Measurements from ENCODE around the gene LGALS1. TPM values are rescaled to one million over a fixed set of nuclear protein-coding genes. Genes with fewer than 3 reads are reported as not detected.
A peak's percentile ranks its signal among the peaks of the same experiment; 100 is the strongest.

LGALS1 gene
- total RNA-seq, 2 donors from 2014 or later, result 10.4 to 16.0 TPM

DNA sequence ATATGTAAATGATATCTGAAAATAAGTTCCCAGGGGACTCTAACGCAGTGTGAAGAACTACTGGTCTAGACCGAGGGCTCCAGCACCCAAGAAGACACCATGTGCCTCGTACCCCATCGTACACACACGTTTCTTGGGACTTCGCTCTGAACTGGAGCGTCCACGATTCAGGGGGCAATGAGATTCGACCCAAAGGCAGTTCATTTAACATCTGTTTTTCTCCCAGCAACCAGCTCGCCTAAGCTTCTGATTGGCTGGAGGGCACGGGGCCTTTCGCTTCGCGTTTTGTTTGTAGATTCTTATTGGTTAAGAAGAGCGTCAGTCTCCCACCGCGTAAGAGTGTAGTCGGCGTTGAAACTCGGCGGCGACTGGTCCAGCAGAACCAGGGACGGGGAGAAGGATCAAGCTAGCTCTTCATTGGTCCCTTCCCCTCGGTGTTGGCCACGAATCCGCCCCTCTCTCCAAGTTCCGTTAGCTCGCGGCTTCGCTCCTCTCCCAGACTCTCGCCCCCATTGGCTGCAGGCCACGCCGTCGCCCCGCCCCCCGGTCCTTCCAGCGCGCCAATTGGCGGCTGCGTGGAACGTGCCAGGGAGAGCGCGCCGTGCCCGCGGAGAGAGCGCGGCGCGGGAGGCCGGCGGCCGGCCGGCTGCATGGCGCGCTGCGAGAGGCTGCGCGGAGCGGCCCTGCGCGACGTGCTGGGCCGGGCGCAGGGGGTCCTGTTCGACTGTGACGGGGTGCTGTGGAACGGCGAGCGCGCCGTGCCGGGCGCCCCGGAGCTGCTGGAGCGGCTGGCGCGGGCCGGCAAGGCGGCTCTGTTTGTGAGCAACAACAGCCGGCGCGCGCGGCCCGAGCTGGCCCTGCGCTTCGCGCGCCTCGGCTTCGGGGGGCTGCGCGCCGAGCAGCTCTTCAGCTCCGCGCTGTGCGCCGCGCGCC is 17.0 kb upstream of the LGALS1 start, which contains the start of gene PDXP:
Gene PDXP, plus strand, starts transcription at position 591 of the 933 bp plus-strand sequence. Its CDS starts 60 bp downstream, at position 651.
- TF ChIP-seq, protein P1, sequence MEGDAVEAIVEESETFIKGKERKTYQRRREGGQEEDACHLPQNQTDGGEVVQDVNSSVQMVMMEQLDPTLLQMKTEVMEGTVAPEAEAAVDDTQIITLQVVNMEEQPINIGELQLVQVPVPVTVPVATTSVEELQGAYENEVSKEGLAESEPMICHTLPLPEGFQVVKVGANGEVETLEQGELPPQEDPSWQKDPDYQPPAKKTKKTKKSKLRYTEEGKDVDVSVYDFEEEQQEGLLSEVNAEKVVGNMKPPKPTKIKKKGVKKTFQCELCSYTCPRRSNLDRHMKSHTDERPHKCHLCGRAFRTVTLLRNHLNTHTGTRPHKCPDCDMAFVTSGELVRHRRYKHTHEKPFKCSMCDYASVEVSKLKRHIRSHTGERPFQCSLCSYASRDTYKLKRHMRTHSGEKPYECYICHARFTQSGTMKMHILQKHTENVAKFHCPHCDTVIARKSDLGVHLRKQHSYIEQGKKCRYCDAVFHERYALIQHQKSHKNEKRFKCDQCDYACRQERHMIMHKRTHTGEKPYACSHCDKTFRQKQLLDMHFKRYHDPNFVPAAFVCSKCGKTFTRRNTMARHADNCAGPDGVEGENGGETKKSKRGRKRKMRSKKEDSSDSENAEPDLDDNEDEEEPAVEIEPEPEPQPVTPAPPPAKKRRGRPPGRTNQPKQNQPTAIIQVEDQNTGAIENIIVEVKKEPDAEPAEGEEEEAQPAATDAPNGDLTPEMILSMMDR (conservative IDR thresholded peaks at IDR 0.05), result no peak
- H3K4me3 Mint-ChIP-seq, result peak within 1 kb of the TSS; percentile 76
- peaks cover 28% of the 10 kb centered on the region for H3K4me1 Mint-ChIP-seq
- Histone ChIP-seq H3K27me3 (ENCODE audit: control insufficient read depth, insufficient read depth, low read length, poor library complexity, severe bottlenecking) (no peaks in the 10 kb centered on the region), H3K27ac (ENCODE audit: low read depth, low read length) (peak within 1 kb of the TSS; percentile 55), H3K4me3 (ENCODE audit: low read length) (peak within 1 kb of the TSS; percentile 85), H3K9me3 (ENCODE audit: control insufficient read depth, low read length) (no peaks in the 10 kb centered on the region), H3K36me3 (ENCODE audit: control insufficient read depth, insufficient read depth, low read length) (peaks cover under 1% of the 10 kb centered on the region), H3K4me1 (ENCODE audit: control insufficient read depth, insufficient read depth, low read length) (peaks cover 6% of the 10 kb centered on the region), H3K9ac (ENCODE audit: extremely low read depth, low read length, poor library complexity, severe bottlenecking) (peak within 1 kb of the TSS; percentile 34)
- no peaks in the 10 kb centered on the region for H3K27me3 Mint-ChIP-seq (ENCODE audit: insufficient read depth)
- no peaks in the 10 kb centered on the region for H3K9me3 Mint-ChIP-seq
- peaks cover 6% of the 10 kb centered on the region for H3K36me3 Mint-ChIP-seq (ENCODE audit: low read depth)
- DNase-seq, result peak; percentile 99
- peak within 1 kb of the TSS; percentile 95 for H3K27ac Mint-ChIP-seq
- 0 to 1% methylated on average over 16 to 101 of the region's 101 CpGs for WGBS, 2 experiments (ENCODE audit: insufficient coverage in 1 of 2, insufficient read length in 1 of 2)

DNA sequence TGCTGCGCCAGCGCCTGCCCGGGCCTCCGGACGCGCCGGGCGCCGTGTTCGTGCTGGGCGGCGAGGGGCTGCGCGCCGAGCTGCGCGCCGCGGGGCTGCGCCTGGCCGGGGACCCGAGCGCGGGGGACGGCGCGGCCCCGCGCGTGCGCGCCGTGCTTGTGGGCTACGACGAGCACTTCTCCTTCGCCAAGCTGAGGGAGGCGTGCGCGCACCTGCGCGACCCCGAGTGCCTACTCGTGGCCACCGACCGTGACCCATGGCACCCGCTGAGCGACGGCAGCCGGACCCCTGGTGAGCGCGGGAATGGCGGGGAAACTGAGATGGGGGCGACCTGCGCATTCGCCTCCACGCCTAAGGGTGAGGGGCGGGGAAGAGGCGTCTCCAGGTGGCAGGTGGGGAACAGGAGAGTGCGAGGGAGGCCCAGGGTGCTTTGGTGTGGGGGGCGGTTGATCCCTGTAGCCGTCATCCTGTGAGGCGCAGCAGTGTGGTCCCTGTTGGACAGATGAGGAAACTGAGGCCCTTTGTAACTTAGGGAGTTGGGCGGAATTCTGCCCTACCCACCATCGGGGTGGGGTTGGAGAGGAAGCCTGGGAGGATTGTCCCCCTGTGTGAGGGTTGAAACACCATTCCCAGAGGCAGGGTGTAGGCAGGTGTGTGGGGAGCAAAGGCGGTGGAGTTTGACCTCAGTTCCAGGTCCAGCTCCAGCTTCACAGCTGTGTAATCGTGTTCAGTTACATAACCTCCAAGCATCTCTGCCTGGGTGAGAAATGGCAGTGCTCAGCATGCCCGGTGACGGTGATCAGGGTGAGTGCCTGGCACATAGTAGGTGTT is 16.2 kb upstream of the LGALS1 start:
- TF ChIP-seq, protein P1 (conservative IDR thresholded peaks at IDR 0.05), result no peak
- peak overlapping the region; percentile 44 for H3K27ac Mint-ChIP-seq
- H3K9ac ChIP-seq (ENCODE audit: extremely low read depth, low read length, poor library complexity, severe bottlenecking), result peak overlapping the region; percentile 34
- H3K4me1 ChIP-seq (ENCODE audit: control insufficient read depth, insufficient read depth, low read length), result peaks cover 6% of the 10 kb centered on the region
- no peak for DNase-seq
- no peaks in the 10 kb centered on the region for H3K9me3 Mint-ChIP-seq
- no peaks in the 10 kb centered on the region for H3K9me3 ChIP-seq (ENCODE audit: control insufficient read depth, low read length)
- peaks cover 28% of the 10 kb centered on the region for H3K4me1 Mint-ChIP-seq
- H3K27me3 Mint-ChIP-seq (ENCODE audit: insufficient read depth), result no peaks in the 10 kb centered on the region
- H3K27ac ChIP-seq (ENCODE audit: low read depth, low read length), result no peak overlapping the region
- 6 to 33% methylated on average over 6 to 68 of the region's 68 CpGs for WGBS, 2 experiments (ENCODE audit: insufficient coverage in 1 of 2, insufficient read length in 1 of 2)
- H3K36me3 ChIP-seq (ENCODE audit: control insufficient read depth, insufficient read depth, low read length), result peaks cover 3% of the 10 kb centered on the region
- peak overlapping the region; percentile 76 for H3K4me3 Mint-ChIP-seq
- peaks cover 2% of the 10 kb centered on the region for H3K36me3 Mint-ChIP-seq (ENCODE audit: low read depth)
- no peaks in the 10 kb centered on the region for H3K27me3 ChIP-seq (ENCODE audit: control insufficient read depth, insufficient read depth, low read length, poor library complexity, severe bottlenecking)
- H3K4me3 ChIP-seq (ENCODE audit: low read length), result peak overlapping the region; percentile 77

DNA sequence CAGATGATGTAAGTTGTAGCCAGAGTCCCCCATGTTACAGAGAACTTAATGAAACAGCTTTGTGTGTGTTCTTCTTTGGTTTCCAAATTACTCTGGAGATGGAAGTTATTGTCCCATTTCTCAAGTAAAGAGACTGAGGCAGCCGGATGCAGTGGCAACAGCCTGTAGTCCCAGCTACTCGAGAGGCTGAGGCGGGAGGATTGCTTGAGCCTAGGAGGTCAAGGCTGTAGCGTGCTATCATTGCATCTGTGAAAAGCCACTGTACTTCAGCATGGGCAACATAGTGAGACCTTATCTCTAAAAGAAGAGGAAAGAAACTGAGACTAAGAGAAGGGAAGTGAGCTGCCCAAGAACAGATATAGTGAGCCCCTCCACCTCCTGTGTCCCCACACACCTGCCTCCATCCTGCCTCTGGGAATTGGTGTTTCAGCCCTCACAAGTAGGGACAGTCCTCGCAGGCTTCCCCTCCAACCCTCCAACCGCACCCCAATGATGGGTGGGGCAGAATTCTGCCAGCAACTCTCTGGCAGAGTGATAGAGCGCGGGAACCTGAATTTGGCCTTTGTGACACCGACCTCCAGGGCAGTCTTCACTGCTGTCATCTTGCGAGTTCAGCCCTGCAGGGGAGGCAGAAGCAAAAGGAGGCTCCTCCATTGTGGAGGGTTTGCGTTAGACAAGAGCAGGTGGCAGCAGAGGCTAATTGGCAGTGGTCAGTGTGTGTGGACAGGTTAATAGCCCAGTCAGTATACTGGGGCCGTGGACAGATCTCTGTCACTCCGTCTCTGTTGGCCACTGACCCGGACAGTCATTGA is 15.3 kb upstream of the LGALS1 start:
- peaks cover 6% of the 10 kb centered on the region for H3K4me1 ChIP-seq (ENCODE audit: control insufficient read depth, insufficient read depth, low read length)
- peak overlapping the region; percentile 76 for H3K4me3 Mint-ChIP-seq
- peak overlapping the region; percentile 39 for H3K27ac Mint-ChIP-seq
- peaks cover 28% of the 10 kb centered on the region for H3K4me1 Mint-ChIP-seq
- TF ChIP-seq, protein P1 (conservative IDR thresholded peaks at IDR 0.05), result no peak
- no peak overlapping the region for H3K9ac ChIP-seq (ENCODE audit: extremely low read depth, low read length, poor library complexity, severe bottlenecking)
- no peak for DNase-seq
- peaks cover 4% of the 10 kb centered on the region for H3K36me3 Mint-ChIP-seq (ENCODE audit: low read depth)
- peaks cover 5% of the 10 kb centered on the region for H3K36me3 ChIP-seq (ENCODE audit: control insufficient read depth, insufficient read depth, low read length)
- H3K9me3 Mint-ChIP-seq, result no peaks in the 10 kb centered on the region
- H3K27ac ChIP-seq (ENCODE audit: low read depth, low read length), result no peak overlapping the region
- H3K4me3 ChIP-seq (ENCODE audit: low read length), result peak overlapping the region; percentile 77
- no peaks in the 10 kb centered on the region for H3K27me3 ChIP-seq (ENCODE audit: control insufficient read depth, insufficient read depth, low read length, poor library complexity, severe bottlenecking)
- no peaks in the 10 kb centered on the region for H3K9me3 ChIP-seq (ENCODE audit: control insufficient read depth, low read length)
- no peaks in the 10 kb centered on the region for H3K27me3 Mint-ChIP-seq (ENCODE audit: insufficient read depth)
- WGBS, 2 experiments (ENCODE audit: insufficient coverage in 1 of 2, insufficient read length in 1 of 2), result 85 to 86% methylated on average over 11 to 14 of the region's 14 CpGs
